Vagina (tissue), 2 donors: Measurements from ENCODE around the gene EFHC1. TPM values are rescaled to one million over a fixed set of nuclear protein-coding genes. Genes with fewer than 3 reads are reported as not detected.

Experiments used
- DNase-seq, 2 donors: peaks; one replicate each; pipeline ENCODE4 v3.0.0-alpha.2; 2017; ENCODE audit errors: extremely low spot score in 2 of 2
- H3K27ac ChIP-seq: fragments of 200-600 bp; sonication (generic); one replicate; pipeline ENCODE4 v1.5.1; 2019
- H3K27me3 ChIP-seq: fragments of 200-600 bp; sonication (generic); one replicate; pipeline ENCODE4 v1.5.1; 2019
- H3K36me3 ChIP-seq, 2 donors: fragments of 200-600 bp; sonication (generic); one replicate each; pipeline ENCODE4 v1.5.1; 2017 to 2019
- H3K4me1 ChIP-seq: fragments of 200-600 bp; sonication (generic); one replicate; pipeline ENCODE4 v1.5.1; 2019
- H3K4me3 ChIP-seq, 2 donors: fragments of 200-600 bp; sonication (generic); 1 replicate in 1 of 2; 2 replicates in 1 of 2; pipeline ENCODE4 v1.5.1; 2016 to 2019
- H3K9me3 ChIP-seq: fragments of 200-600 bp; sonication (generic); one replicate; pipeline ENCODE4 v1.5.1; 2019
- POLR2A ChIP-seq, 2 donors: fragments of 450-650 bp; IDR thresholded peaks; one replicate each; pipeline ENCODE4 v1.6.1; 2017; ENCODE audit warnings: antibody characterized with exemption in 2 of 2, mild to moderate bottlenecking in 2 of 2, moderate library complexity in 2 of 2
- POLR2AphosphoS5 ChIP-seq, 2 donors: sonication (generic); formaldehyde crosslinking; IDR thresholded peaks; one replicate each; pipeline ENCODE4 v1.9.0; 2017; ENCODE audit warnings: antibody characterized with exemption in 2 of 2, mild to moderate bottlenecking in 2 of 2, low read depth in 1 of 2; ENCODE audit not compliant: insufficient read depth in 1 of 2
- intact Hi-C: fragments of 100-400 bp; cut with DNase I; formaldehyde crosslinking; loops from one replicate; pipeline ENCODE4 v1.15.1; 2023
- total RNA-seq: library from RNA; depleted of rRNA; stranded (reverse); fragments of >200 nt; gene quantifications from one replicate; pipeline ENCODE4 v1.2.3, GENCODE V29; 2016
- TF ChIP-seq, protein P1 (sequence below), 3 experiments: fragments of 450-650 bp in 2 of 3; fragments of 200-600 bp in 1 of 3; sonication (generic) in 1 of 3; IDR thresholded peaks; one replicate each; pipeline ENCODE4 v1.5.1; 2017 to 2019; ENCODE audit warnings: antibody characterized with exemption in 3 of 3, mild to moderate bottlenecking in 2 of 3, moderate library complexity in 2 of 3

Gene EFHC1
- total RNA-seq, 1 donor from 2014 or later: 27.0 TPM

GRCh38 chr6:52410979-52411378 lies 9.2 kb upstream of the EFHC1 start:
- intact Hi-C loops: no loop called here
- H3K4me3 ChIP-seq: no peak overlapping the region
- no peaks in the 10 kb centered on the region for H3K4me1 ChIP-seq
- DNase-seq: no peak
- no peak overlapping the region for H3K27ac ChIP-seq
- H3K9me3 ChIP-seq: no peaks in the 10 kb centered on the region
- TF ChIP-seq POLR2AphosphoS5 (IDR thresholded peaks at IDR 0.05; ENCODE audit: insufficient read depth in 1 of 2, low read depth in 1 of 2) (no peak), POLR2A (IDR thresholded peaks at IDR 0.05) (no peak)
- TF ChIP-seq, protein P1, sequence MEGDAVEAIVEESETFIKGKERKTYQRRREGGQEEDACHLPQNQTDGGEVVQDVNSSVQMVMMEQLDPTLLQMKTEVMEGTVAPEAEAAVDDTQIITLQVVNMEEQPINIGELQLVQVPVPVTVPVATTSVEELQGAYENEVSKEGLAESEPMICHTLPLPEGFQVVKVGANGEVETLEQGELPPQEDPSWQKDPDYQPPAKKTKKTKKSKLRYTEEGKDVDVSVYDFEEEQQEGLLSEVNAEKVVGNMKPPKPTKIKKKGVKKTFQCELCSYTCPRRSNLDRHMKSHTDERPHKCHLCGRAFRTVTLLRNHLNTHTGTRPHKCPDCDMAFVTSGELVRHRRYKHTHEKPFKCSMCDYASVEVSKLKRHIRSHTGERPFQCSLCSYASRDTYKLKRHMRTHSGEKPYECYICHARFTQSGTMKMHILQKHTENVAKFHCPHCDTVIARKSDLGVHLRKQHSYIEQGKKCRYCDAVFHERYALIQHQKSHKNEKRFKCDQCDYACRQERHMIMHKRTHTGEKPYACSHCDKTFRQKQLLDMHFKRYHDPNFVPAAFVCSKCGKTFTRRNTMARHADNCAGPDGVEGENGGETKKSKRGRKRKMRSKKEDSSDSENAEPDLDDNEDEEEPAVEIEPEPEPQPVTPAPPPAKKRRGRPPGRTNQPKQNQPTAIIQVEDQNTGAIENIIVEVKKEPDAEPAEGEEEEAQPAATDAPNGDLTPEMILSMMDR (IDR thresholded peaks at IDR 0.05): no peak
- H3K27me3 ChIP-seq: no peaks in the 10 kb centered on the region
- H3K36me3 ChIP-seq: no peaks in the 10 kb centered on the region

DNA sequence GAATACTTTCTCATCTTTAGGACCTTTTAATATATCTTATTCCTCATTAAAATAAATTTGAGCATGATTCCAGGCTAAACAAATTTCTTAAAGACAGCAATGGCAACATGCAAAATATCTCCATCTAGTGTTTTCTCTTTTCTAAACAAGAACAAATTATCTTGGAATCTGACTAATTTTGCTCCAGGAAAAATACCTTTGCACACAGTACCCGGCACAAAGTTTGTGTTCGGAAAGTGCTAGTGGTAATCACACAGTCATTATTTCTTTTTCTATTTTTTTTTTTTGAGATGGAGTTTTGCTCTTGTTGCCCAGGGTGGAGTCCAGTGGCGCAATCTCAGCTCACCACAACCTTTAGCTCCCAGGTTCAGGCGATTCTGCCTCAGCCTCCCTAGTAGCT lies 8.2 kb upstream of the EFHC1 start:
- H3K27ac ChIP-seq: no peak overlapping the region
- intact Hi-C loops: no loop called here

GRCh38 chr6:52415333-52415732 lies 4.8 kb upstream of the EFHC1 start:
- Histone ChIP-seq H3K27ac (no peak overlapping the region), H3K9me3 (no peaks in the 10 kb centered on the region), H3K36me3 (no peaks in the 10 kb centered on the region), H3K4me1 (peaks cover 20% of the 10 kb centered on the region), H3K27me3 (no peaks in the 10 kb centered on the region), H3K4me3 (no peak overlapping the region)
- intact Hi-C loops: no loop called here
- DNase-seq: no peak
- no peak for TF ChIP-seq POLR2A (IDR thresholded peaks at IDR 0.05)
- TF ChIP-seq, protein P1 (IDR thresholded peaks at IDR 0.05): no peak
- no peak for TF ChIP-seq POLR2AphosphoS5 (IDR thresholded peaks at IDR 0.05; ENCODE audit: insufficient read depth in 1 of 2, low read depth in 1 of 2)

More for the DNA sequence above, 8.2 kb upstream of the EFHC1 start:
- H3K4me3 ChIP-seq: no peak overlapping the region
- no peaks in the 10 kb centered on the region for H3K36me3 ChIP-seq
- no peak for DNase-seq
- H3K9me3 ChIP-seq: no peaks in the 10 kb centered on the region
- H3K4me1 ChIP-seq: peaks cover 4% of the 10 kb centered on the region
- TF ChIP-seq POLR2A (IDR thresholded peaks at IDR 0.05): no peak
- TF ChIP-seq, protein P1 (IDR thresholded peaks at IDR 0.05): no peak
- no peak for TF ChIP-seq POLR2AphosphoS5 (IDR thresholded peaks at IDR 0.05; ENCODE audit: insufficient read depth in 1 of 2, low read depth in 1 of 2)
- H3K27me3 ChIP-seq: no peaks in the 10 kb centered on the region

- no peaks in the 10 kb centered on the region for H3K36me3 ChIP-seq
- H3K9me3 ChIP-seq: no peaks in the 10 kb centered on the region
- H3K4me3 ChIP-seq: no peak overlapping the region
- no peaks in the 10 kb centered on the region for H3K27me3 ChIP-seq
- no peak overlapping the region for H3K27ac ChIP-seq
- peaks cover 24% of the 10 kb centered on the region for H3K4me1 ChIP-seq
- TF ChIP-seq POLR2AphosphoS5 (IDR thresholded peaks at IDR 0.05; ENCODE audit: insufficient read depth in 1 of 2, low read depth in 1 of 2) (no peak), POLR2A (IDR thresholded peaks at IDR 0.05) (no peak)
- TF ChIP-seq, protein P1 (IDR thresholded peaks at IDR 0.05): no peak
- no peak for DNase-seq
- intact Hi-C loops: loop anchor here (1.0 kb wide), 1 partner anchor 247 kb away; no protein-coding TSS in a partner anchor
Measured at GRCh38 chr6:52415917-52416628, 4.1 kb upstream of the EFHC1 start.

DNA sequence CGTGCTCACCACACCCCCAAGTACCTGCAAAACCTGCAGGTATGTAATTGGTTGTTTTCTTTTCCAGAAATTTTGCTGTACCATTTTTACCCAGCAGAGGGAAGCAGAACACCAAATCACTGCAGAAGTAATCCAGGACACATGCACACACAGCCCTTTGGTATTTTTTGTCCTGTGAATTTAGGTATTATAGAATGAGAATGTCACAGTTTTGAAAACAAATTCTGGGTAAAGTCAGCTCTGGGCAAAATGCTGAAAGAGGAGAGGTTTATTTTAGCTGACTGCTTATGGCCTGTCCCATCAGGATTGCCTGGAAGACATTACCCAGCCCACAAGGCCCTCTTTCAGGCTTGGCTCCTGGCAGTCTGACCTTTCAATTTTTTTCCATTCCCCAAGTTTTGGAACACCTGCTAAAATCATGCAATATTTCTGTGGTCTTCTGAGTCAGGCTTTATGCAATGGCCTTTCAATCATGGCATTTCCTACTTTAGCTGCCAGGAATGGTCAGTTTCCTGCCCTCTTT lies 3.5 kb upstream of the EFHC1 start:
- no peaks in the 10 kb centered on the region for H3K9me3 ChIP-seq
- no peak for TF ChIP-seq POLR2AphosphoS5 (IDR thresholded peaks at IDR 0.05; ENCODE audit: insufficient read depth in 1 of 2, low read depth in 1 of 2)
- TF ChIP-seq, protein P1 (IDR thresholded peaks at IDR 0.05): peak; percentile 68 to 88 (median 72)
- no peak overlapping the region for H3K4me3 ChIP-seq
- intact Hi-C loops: loop anchor here (1.0 kb wide), 1 partner anchor 247 kb away; no protein-coding TSS in a partner anchor
- peaks cover 29% of the 10 kb centered on the region for H3K4me1 ChIP-seq
- H3K27me3 ChIP-seq: no peaks in the 10 kb centered on the region
- H3K36me3 ChIP-seq: no peaks in the 10 kb centered on the region
- no peak overlapping the region for H3K27ac ChIP-seq
- DNase-seq: no peak
